Fibroblast of pulmonary artery (primary cell): ENCODE data around the gene GRM7.
A peak's percentile ranks its signal among the peaks of the same experiment; 100 is the strongest.

Source experiments
- DNase-seq: peaks from one replicate; pipeline ENCODE4 v3.0.0-alpha.2; 2010; ENCODE audit warnings: low read depth
- H3K4me3 ChIP-seq: replicated peaks from 2 replicates; pipeline ENCODE4 v1.5.1; 2011; ENCODE audit warnings: low read depth, mild to moderate bottlenecking, control low read depth, low read length, moderate library complexity
- TF ChIP-seq, protein P1 (sequence below): IDR thresholded peaks from 2 replicates; pipeline ENCODE4 v1.5.1; 2011; ENCODE audit warnings: mild to moderate bottlenecking, control low read depth, low read length, inconsistent platforms; ENCODE audit errors: missing control alignments

GRM7 gene

DNA sequence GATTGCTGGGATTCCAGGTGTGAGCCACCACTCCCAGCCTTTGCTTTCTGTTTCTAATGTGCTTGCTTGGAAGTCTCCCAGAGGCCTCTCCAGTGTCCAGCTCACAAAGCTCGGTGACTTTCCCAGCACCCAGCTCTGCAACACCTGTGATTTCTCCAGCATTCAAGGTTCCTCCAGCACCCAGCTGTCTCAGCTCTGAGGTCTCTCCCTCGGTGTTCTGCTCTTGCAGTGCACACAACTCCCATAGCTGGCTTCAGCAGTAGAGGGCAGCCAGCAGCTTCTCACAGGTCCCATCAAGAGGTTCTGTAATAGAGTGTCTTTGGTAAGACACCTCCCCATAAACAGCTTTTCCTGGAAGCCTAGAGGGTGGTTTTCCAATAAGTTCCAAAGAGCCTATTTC is 75.1 kb downstream of the GRM7 start:
- TF ChIP-seq, protein P1, sequence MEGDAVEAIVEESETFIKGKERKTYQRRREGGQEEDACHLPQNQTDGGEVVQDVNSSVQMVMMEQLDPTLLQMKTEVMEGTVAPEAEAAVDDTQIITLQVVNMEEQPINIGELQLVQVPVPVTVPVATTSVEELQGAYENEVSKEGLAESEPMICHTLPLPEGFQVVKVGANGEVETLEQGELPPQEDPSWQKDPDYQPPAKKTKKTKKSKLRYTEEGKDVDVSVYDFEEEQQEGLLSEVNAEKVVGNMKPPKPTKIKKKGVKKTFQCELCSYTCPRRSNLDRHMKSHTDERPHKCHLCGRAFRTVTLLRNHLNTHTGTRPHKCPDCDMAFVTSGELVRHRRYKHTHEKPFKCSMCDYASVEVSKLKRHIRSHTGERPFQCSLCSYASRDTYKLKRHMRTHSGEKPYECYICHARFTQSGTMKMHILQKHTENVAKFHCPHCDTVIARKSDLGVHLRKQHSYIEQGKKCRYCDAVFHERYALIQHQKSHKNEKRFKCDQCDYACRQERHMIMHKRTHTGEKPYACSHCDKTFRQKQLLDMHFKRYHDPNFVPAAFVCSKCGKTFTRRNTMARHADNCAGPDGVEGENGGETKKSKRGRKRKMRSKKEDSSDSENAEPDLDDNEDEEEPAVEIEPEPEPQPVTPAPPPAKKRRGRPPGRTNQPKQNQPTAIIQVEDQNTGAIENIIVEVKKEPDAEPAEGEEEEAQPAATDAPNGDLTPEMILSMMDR, result no peak
- H3K4me3 ChIP-seq, result no peak overlapping the region
- no peak for DNase-seq

DNA sequence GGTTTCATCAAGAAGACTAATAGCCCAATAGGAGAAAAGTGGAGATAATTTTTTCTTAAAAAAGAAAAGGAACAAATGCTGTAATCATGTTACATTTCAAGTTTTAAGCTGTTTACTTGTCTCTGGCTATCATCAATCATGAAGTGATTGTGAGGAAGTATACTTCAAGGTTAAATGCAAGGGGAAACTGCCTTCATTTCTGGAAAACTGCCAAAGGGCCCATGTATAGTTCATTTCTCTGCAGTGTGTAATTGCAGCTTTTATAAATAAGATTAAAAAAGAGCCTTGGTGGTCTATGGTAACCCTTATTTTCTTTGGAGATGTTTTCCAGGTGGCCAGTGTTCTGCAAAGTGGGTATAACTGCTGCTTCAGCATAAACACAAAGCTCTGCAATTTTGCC is 101.9 kb downstream of the GRM7 start:
- DNase-seq, result no peak
- TF ChIP-seq, protein P1, result no peak
- H3K4me3 ChIP-seq, result no peak overlapping the region

DNA sequence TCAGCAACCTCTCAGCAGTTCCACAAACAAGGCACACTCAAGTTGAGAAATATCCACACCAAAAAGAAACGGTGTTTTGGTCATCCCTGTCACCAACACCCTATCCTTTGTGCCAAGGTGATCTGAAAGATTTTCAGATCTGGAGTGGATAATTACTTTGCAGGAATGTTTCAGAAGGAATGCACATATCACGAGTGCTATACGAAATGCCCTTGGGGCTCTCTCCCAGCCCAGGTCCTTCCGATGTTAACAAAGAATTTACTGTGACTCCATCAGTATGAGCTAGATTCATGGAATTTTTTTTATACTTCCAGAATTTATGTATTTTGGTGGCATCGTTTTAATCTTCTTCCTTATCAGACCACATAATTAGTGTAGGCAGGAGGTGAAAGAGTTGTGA is 105.0 kb downstream of the GRM7 start:
- no peak overlapping the region for H3K4me3 ChIP-seq
- TF ChIP-seq, protein P1, result no peak
- no peak for DNase-seq

DNA sequence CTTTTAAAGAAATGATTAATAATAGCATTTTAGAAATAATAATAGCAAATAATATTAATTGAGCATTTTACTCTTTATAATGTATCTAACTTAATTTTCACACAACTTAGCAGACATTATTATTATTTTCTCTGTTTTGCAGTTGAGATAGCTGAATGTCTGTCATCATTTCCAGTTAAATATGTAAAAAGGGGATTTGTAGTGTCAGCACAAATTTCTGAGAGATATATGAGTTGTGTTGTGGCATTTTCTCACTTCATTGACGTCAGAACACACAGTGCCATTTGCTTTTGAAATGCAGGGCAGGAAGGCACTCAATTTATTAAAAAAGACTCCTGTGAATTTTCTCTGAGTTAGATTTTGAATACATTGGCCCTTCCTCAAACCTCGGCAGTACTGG is 111.0 kb downstream of the GRM7 start:
- TF ChIP-seq, protein P1, result no peak
- DNase-seq, result no peak
- no peak overlapping the region for H3K4me3 ChIP-seq

DNA sequence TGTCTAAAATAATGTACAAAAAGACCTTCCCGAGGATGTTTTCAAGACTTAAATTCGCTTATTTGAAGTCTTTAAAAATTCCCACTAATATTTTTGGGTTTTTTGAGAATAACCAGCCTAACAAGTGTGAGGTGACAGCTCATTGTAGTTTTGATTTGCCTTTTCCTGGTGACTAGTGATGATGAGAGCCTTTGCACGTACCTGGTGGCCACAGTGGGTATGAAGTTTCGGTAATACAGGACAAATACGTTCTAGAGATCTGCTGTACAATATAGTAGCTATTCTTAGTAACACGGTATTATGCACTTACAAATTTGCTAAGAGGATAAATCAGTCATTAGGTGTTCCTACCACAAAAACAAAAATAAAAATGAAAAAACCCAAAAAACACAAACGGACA is 124.9 kb downstream of the GRM7 start:
- TF ChIP-seq, protein P1, result no peak
- DNase-seq, result no peak
- H3K4me3 ChIP-seq, result no peak overlapping the region

DNA sequence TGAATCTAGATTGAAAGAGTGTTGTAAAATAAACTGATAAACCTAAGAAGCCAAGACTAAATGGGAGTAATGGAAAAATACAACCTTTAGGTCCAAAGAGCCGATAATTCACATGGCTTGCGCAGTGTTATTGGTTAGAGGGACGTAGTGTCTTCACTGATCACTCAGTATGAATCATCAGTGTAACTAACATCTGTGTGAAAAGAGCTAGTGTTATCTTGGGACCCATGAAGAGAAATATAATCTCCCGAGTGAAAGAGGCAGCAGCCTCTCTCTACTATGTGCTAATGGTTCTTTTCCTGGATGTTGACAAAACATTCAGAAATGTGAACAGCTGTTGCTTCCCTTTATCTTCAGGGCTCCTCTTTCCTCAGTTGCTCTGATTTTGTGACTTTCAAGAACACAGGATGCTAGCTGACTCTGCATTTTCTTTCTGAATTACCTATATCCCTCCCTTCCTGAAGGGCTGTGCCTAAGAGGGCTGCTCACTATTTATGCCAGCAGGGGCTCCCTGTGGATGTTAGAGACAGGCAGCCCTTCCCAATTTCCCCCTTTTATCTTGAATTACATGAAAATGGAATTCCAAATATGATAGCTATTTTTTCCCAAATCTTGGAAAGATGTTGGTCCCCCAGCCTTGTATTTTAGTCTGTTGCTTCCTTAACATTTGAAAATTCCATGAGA is 128.8 kb downstream of the GRM7 start:
- TF ChIP-seq, protein P1, result no peak
- H3K4me3 ChIP-seq, result no peak overlapping the region
- no peak for DNase-seq

DNA sequence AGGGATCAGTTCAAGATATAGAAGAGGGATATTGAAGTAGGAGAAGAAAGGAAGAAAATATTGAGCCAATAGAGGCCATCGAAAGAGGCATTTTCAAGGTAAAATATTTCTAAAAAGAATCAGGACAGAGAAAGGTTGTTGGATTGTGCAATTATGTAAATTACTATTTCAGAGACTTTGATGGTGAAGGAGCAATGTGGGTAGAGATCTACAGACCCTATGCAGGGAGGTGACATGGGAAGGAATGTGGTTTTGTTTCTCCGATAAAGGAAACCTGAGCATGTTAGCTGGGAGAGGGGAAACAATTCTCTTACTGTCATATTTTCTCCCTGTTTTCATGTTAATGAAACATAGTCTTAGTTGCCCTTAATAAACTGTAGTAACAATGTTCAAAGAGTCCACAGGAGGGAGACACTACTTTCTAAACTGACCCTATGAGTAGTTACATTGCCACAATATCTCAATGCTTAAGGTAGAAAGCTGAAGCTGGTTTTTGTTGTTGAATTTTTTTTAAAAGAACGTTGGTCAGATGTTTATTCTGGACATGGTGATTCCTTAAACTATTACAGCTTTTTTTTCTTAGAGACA is 133.3 kb downstream of the GRM7 start:
- DNase-seq, result peak; percentile 9
- no peak overlapping the region for H3K4me3 ChIP-seq
- TF ChIP-seq, protein P1, result no peak
